ENCODE data around the gene PCDH9. TPM values are rescaled to one million over a fixed set of nuclear protein-coding genes. Genes with fewer than 3 reads are reported as not detected.
A peak's percentile ranks its signal among the peaks of the same experiment; 100 is the strongest.

The PCDH9 gene
- total RNA-seq, 2 donors from 2014 or later: 0.95 to 1.8 TPM

GRCh38 chr13:66503890-66504289 lies 726.2 kb downstream of the PCDH9 start:
- H3K27me3 ChIP-seq (ENCODE audit: control insufficient read depth, insufficient read depth, low read length, poor library complexity, severe bottlenecking): no peaks in the 10 kb centered on the region
- Mint-ChIP-seq H3K4me3 (no peak overlapping the region), H3K4me1 (peaks cover 21% of the 10 kb centered on the region), H3K9me3 (peaks cover 11% of the 10 kb centered on the region), H3K27me3 (ENCODE audit: insufficient read depth) (no peaks in the 10 kb centered on the region), H3K36me3 (ENCODE audit: low read depth) (peaks cover 4% of the 10 kb centered on the region), H3K27ac (no peak overlapping the region)
- H3K4me1 ChIP-seq (ENCODE audit: control insufficient read depth, insufficient read depth, low read length): no peaks in the 10 kb centered on the region
- no peaks in the 10 kb centered on the region for H3K36me3 ChIP-seq (ENCODE audit: control insufficient read depth, insufficient read depth, low read length)
- H3K27ac ChIP-seq (ENCODE audit: low read depth, low read length): no peak overlapping the region
- no peak overlapping the region for H3K4me3 ChIP-seq (ENCODE audit: low read length)
- TF ChIP-seq CTCF (conservative IDR thresholded peaks at IDR 0.05): no peak
- peak; percentile 59 for DNase-seq
- H3K9ac ChIP-seq (ENCODE audit: extremely low read depth, low read length, poor library complexity, severe bottlenecking): no peak overlapping the region
- peaks cover 6% of the 10 kb centered on the region for H3K9me3 ChIP-seq (ENCODE audit: control insufficient read depth, low read length)
- 66 to 67% methylated on average over 6 of the region's 6 CpGs for WGBS, 2 experiments (ENCODE audit: insufficient coverage in 1 of 2, insufficient read length in 1 of 2)

GRCh38 chr13:66501181-66501580 lies 729.0 kb downstream of the PCDH9 start:
- no peak overlapping the region for H3K9ac ChIP-seq (ENCODE audit: extremely low read depth, low read length, poor library complexity, severe bottlenecking)
- peaks cover 6% of the 10 kb centered on the region for H3K9me3 ChIP-seq (ENCODE audit: control insufficient read depth, low read length)
- no peak for TF ChIP-seq CTCF (conservative IDR thresholded peaks at IDR 0.05)
- no peak for DNase-seq
- Mint-ChIP-seq H3K9me3 (peaks cover 11% of the 10 kb centered on the region), H3K4me3 (no peak overlapping the region), H3K36me3 (ENCODE audit: low read depth) (peaks cover 4% of the 10 kb centered on the region), H3K27ac (no peak overlapping the region), H3K4me1 (peaks cover 16% of the 10 kb centered on the region), H3K27me3 (ENCODE audit: insufficient read depth) (no peaks in the 10 kb centered on the region)
- no peaks in the 10 kb centered on the region for H3K36me3 ChIP-seq (ENCODE audit: control insufficient read depth, insufficient read depth, low read length)
- no peaks in the 10 kb centered on the region for H3K27me3 ChIP-seq (ENCODE audit: control insufficient read depth, insufficient read depth, low read length, poor library complexity, severe bottlenecking)
- no peaks in the 10 kb centered on the region for H3K4me1 ChIP-seq (ENCODE audit: control insufficient read depth, insufficient read depth, low read length)
- H3K4me3 ChIP-seq (ENCODE audit: low read length): no peak overlapping the region
- no peak overlapping the region for H3K27ac ChIP-seq (ENCODE audit: low read depth, low read length)

GRCh38 chr13:66492479-66492878 lies 737.7 kb downstream of the PCDH9 start:
- WGBS, 2 experiments (ENCODE audit: insufficient coverage in 1 of 2, insufficient read length in 1 of 2): 67% methylated on average over 1 of the region's 1 CpG; no CpG with 5 or more reads in 1 of the 2 experiments
- Mint-ChIP-seq H3K4me3 (no peak overlapping the region), H3K27ac (no peak overlapping the region), H3K27me3 (ENCODE audit: insufficient read depth) (no peaks in the 10 kb centered on the region), H3K4me1 (peaks cover 2% of the 10 kb centered on the region), H3K36me3 (ENCODE audit: low read depth) (no peaks in the 10 kb centered on the region), H3K9me3 (no peaks in the 10 kb centered on the region)
- no peaks in the 10 kb centered on the region for H3K9me3 ChIP-seq (ENCODE audit: control insufficient read depth, low read length)
- no peak overlapping the region for H3K27ac ChIP-seq (ENCODE audit: low read depth, low read length)
- no peak overlapping the region for H3K9ac ChIP-seq (ENCODE audit: extremely low read depth, low read length, poor library complexity, severe bottlenecking)
- peak; percentile 66 for DNase-seq
- peak; percentile 80 for TF ChIP-seq CTCF (conservative IDR thresholded peaks at IDR 0.05)
- H3K27me3 ChIP-seq (ENCODE audit: control insufficient read depth, insufficient read depth, low read length, poor library complexity, severe bottlenecking): no peaks in the 10 kb centered on the region
- no peak overlapping the region for H3K4me3 ChIP-seq (ENCODE audit: low read length)
- no peaks in the 10 kb centered on the region for H3K4me1 ChIP-seq (ENCODE audit: control insufficient read depth, insufficient read depth, low read length)
- H3K36me3 ChIP-seq (ENCODE audit: control insufficient read depth, insufficient read depth, low read length): no peaks in the 10 kb centered on the region
